Measurements from ENCODE around the gene ZNF497. TPM values are rescaled to one million over a fixed set of nuclear protein-coding genes. Genes with fewer than 3 reads are reported as not detected.

ZNF497 gene
- total and polyA plus RNA-seq, 9 of the 15 experiments (the other 6 are each of a cell fraction or from before 2014, with no cell fraction given) = 0.06 to 0.98 (median 0.44) TPM; not detected in 1

GRCh38 chr19:58385891-58386575 is 23.5 kb upstream of the ZNF497 start (continued):
- no peak for TF ChIP-seq RREB1 (CRISPR knock-in tag; IDR thresholded peaks at IDR 0.05)
- TF ChIP-seq KDM2B (CRISPR knock-in tag; IDR thresholded peaks at IDR 0.05) = no peak
- peak; percentile 53; the same call in 1 of the 2 replicates for TF ChIP-seq HDAC8 (tag; IDR thresholded peaks at IDR 0.05)
- TF ChIP-seq MLX (CRISPR knock-in tag; conservative IDR thresholded peaks at IDR 0.05) = 0 out of 4 replicates have a peak, but pooled peaks have one; percentile 31 to 58
- TF ChIP-seq STAG1 (CRISPR knock-in tag; IDR thresholded peaks at IDR 0.05; ENCODE audit: borderline replicate concordance) = peak; percentile 61
- TF ChIP-seq HOMEZ (CRISPR knock-in tag; IDR thresholded peaks at IDR 0.05) = no peak
- no peak for TF ChIP-seq SIX5 (IDR thresholded peaks at IDR 0.05; ENCODE audit: borderline replicate concordance in 1 of 2, insufficient read depth in 1 of 2, low read depth in 1 of 2, low read length in 2 of 2)
- 0 out of 2 replicates have a peak, but pooled peaks have one; percentile 17 for TF ChIP-seq PRMT5 (CRISPR knock-in tag; IDR thresholded peaks at IDR 0.05)
- peak; percentile 60; the same call in 1 of the 2 replicates for TF ChIP-seq ZKSCAN8 (CRISPR knock-in tag; IDR thresholded peaks at IDR 0.05)
- TF ChIP-seq BRCA1 (IDR thresholded peaks at IDR 0.05) = no peak
- TF ChIP-seq BRCA1 (CRISPR knock-in tag; IDR thresholded peaks at IDR 0.05) = 0 out of 2 replicates have a peak, but pooled peaks have one; percentile 77
- no peak for TF ChIP-seq SMARCC2 (IDR thresholded peaks at IDR 0.05; ENCODE audit: low read depth)
- 0 out of 2 replicates have a peak, but pooled peaks have one; percentile 44 for TF ChIP-seq MED1 (CRISPR knock-in tag; IDR thresholded peaks at IDR 0.05; ENCODE audit: borderline replicate concordance)
- 0 out of 2 replicates have a peak, but pooled peaks have one; percentile 84 for TF ChIP-seq SRSF3 (IDR thresholded peaks at IDR 0.05; ENCODE audit: insufficient read depth, low read length)
- peak; percentile 21; the same call in 1 of the 2 replicates for TF ChIP-seq ZNF586 (CRISPR knock-in tag; conservative IDR thresholded peaks at IDR 0.05)
- TF ChIP-seq NR1H2 (CRISPR knock-in tag; IDR thresholded peaks at IDR 0.05) = peak; percentile 97; the same call in 1 of the 2 replicates
- TF ChIP-seq ZNF212 (CRISPR knock-in tag; IDR thresholded peaks at IDR 0.05) = no peak
- TF ChIP-seq CBFB (CRISPR knock-in tag; IDR thresholded peaks at IDR 0.05) = 0 out of 2 replicates have a peak, but pooled peaks have one; percentile 59
- TF ChIP-seq ZNF589 (CRISPR knock-in tag; IDR thresholded peaks at IDR 0.05; ENCODE audit: low read depth) = peak; percentile 40; the same call in 1 of the 2 replicates
- TF ChIP-seq TBP (optimal IDR thresholded peaks at IDR 0.05; ENCODE audit: low read depth, low read length) = no peak

All from K562 (cell line).